Measurements from ENCODE around the gene FBXL16. TPM values are rescaled to one million over a fixed set of nuclear protein-coding genes. Genes with fewer than 3 reads are reported as not detected.

FBXL16 gene
- total RNA-seq, 1 experiment from 2014 or later = 1.1 TPM

DNA sequence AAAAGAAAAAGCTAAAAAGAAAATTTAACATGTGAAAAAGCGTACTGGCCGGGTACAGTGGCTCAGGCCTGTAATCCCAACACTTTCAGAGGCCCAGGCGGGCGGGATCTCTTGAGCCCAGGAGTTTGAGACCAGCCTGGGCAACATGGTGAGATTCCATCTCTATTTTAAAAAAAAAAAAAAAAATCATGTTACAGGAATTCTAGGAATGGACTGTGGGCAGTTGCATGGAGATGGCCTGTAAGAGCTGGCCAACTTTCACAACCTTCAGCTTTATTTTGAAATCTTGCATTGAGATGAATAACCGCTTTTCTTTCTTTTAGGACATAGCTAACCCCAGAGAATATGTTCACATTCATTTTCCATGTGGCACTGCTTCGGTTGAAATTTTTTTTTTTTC, 43.4 kb upstream of the FBXL16 start:
- no peaks in the 10 kb centered on the region for H3K9me3 ChIP-seq (ENCODE audit: low read depth, low read length, poor library complexity, severe bottlenecking)
- no TSS peak for BruUV-seq (replicated peaks)
- no peak overlapping the region for H3K27ac ChIP-seq (ENCODE audit: low read depth, low read length, poor library complexity, severe bottlenecking)
- DNase-seq (ENCODE audit: low spot score) = no peak
- no peaks in the 10 kb centered on the region for H3K27me3 ChIP-seq (replicated peaks; ENCODE audit: insufficient read depth, low read depth, low read length, poor library complexity)
- ChIA-PET CTCF (interaction anchor here (0.7 kb wide), 1 partner anchor 8 kb away, joined by 3 read pairs; the partner anchor contains the start of gene CIAO3), POLR2A (ENCODE audit: low non-redundant PET) (no interaction called here)
- TF ChIP-seq, protein P1, sequence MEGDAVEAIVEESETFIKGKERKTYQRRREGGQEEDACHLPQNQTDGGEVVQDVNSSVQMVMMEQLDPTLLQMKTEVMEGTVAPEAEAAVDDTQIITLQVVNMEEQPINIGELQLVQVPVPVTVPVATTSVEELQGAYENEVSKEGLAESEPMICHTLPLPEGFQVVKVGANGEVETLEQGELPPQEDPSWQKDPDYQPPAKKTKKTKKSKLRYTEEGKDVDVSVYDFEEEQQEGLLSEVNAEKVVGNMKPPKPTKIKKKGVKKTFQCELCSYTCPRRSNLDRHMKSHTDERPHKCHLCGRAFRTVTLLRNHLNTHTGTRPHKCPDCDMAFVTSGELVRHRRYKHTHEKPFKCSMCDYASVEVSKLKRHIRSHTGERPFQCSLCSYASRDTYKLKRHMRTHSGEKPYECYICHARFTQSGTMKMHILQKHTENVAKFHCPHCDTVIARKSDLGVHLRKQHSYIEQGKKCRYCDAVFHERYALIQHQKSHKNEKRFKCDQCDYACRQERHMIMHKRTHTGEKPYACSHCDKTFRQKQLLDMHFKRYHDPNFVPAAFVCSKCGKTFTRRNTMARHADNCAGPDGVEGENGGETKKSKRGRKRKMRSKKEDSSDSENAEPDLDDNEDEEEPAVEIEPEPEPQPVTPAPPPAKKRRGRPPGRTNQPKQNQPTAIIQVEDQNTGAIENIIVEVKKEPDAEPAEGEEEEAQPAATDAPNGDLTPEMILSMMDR (conservative IDR thresholded peaks at IDR 0.05; ENCODE audit: low read depth, low read length) = no peak
- TF ChIP-seq EZH2 (IDR thresholded peaks at IDR 0.05; ENCODE audit: borderline replicate concordance, low read depth, low read length, poor library complexity, severe bottlenecking) = no peak
- no peaks in the 10 kb centered on the region for H3K36me3 ChIP-seq (ENCODE audit: insufficient read depth, low read length, poor library complexity, severe bottlenecking)
- no peaks in the 10 kb centered on the region for H3K4me1 ChIP-seq (ENCODE audit: insufficient read depth, low read length, poor library complexity, severe bottlenecking)
- no peak overlapping the region for H3K4me3 ChIP-seq (ENCODE audit: low read depth, low read length, poor library complexity, severe bottlenecking)
- intact Hi-C loops (cut with micrococcal nuclease; ENCODE audit: unreplicated experiment) = no loop called here

DNA sequence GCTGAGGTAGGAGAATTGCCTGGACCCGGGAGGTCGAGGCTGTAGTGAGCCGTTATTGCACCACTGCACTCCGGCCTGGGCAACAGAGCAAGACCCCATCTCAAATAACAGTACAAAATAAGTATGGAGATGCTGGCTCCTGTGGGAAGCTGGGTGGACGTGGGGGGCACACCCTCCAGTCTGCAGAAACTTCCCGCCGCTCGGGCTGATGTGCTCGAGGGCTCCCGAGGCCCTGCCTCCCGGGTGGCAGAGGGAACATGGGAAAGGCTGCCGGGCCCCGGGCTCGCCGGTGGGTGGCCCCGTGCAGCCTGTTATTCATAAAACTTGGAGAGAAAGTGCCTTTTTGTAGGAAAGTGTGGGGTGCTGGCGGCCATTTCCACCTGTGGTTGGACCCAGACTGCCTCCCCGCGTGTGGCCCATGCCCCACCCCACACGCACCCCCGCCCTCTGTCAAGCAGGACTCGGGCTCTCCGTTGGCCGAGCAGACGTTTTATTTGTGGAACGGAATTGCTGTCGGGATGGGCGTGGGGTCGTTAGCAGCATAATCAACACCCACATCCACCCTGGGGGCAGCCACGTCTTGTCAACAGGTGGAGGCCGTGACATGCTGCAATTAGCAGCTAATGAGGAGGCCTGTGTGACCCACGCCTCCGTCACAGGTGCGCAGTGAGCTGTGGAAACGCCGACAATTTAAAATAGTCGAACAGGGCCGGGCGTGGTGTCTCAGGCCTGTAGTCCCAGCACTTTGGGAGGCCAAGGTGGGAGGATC, 42.6 kb upstream of the FBXL16 start:
- POLR2A ChIA-PET (ENCODE audit: low non-redundant PET) = no interaction called here
- BruUV-seq (replicated peaks) = no TSS peak
- TF ChIP-seq, protein P1 (conservative IDR thresholded peaks at IDR 0.05; ENCODE audit: low read depth, low read length) = no peak
- TF ChIP-seq EZH2 (IDR thresholded peaks at IDR 0.05; ENCODE audit: borderline replicate concordance, low read depth, low read length, poor library complexity, severe bottlenecking) = no peak
- DNase-seq (ENCODE audit: low spot score) = no peak
- Histone ChIP-seq H3K27me3 (replicated peaks; ENCODE audit: insufficient read depth, low read depth, low read length, poor library complexity) (no peaks in the 10 kb centered on the region), H3K4me1 (ENCODE audit: insufficient read depth, low read length, poor library complexity, severe bottlenecking) (no peaks in the 10 kb centered on the region), H3K36me3 (ENCODE audit: insufficient read depth, low read length, poor library complexity, severe bottlenecking) (no peaks in the 10 kb centered on the region), H3K9me3 (ENCODE audit: low read depth, low read length, poor library complexity, severe bottlenecking) (no peaks in the 10 kb centered on the region), H3K4me3 (ENCODE audit: low read depth, low read length, poor library complexity, severe bottlenecking) (no peak overlapping the region), H3K27ac (ENCODE audit: low read depth, low read length, poor library complexity, severe bottlenecking) (no peak overlapping the region)
- intact Hi-C loops (cut with micrococcal nuclease; ENCODE audit: unreplicated experiment) = no loop called here
- CTCF ChIA-PET = no interaction called here

DNA sequence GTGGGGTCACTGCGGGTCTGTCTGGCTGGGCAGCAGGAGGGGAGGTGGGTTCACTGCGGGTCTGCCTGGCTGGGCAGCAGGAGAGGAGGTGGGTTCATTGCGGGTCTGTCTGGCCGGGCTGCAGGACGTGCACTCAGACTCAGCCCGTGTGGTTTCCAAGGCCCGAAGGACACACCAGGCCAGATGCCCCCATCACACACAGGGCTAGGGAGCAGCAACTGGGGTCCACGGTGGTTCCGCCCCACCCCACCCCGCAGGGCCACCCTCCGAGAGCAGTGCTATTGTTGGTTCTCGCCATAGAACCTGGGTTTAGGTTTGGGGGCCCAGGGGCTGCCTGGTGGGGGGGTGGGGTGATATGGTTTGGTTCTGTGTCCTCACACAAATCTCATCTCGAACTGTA, 41.0 kb upstream of the FBXL16 start:
- no peak for TF ChIP-seq EZH2 (IDR thresholded peaks at IDR 0.05; ENCODE audit: borderline replicate concordance, low read depth, low read length, poor library complexity, severe bottlenecking)
- TF ChIP-seq, protein P1 (conservative IDR thresholded peaks at IDR 0.05; ENCODE audit: low read depth, low read length) = no peak
- BruUV-seq (replicated peaks) = no TSS peak
- ChIA-PET CTCF (no interaction called here), POLR2A (ENCODE audit: low non-redundant PET) (no interaction called here)
- H3K27ac ChIP-seq (ENCODE audit: low read depth, low read length, poor library complexity, severe bottlenecking) = no peak overlapping the region
- H3K27me3 ChIP-seq (replicated peaks; ENCODE audit: insufficient read depth, low read depth, low read length, poor library complexity) = no peaks in the 10 kb centered on the region
- H3K4me1 ChIP-seq (ENCODE audit: insufficient read depth, low read length, poor library complexity, severe bottlenecking) = no peaks in the 10 kb centered on the region
- DNase-seq (ENCODE audit: low spot score) = no peak
- intact Hi-C loops (cut with micrococcal nuclease; ENCODE audit: unreplicated experiment) = no loop called here
- no peak overlapping the region for H3K4me3 ChIP-seq (ENCODE audit: low read depth, low read length, poor library complexity, severe bottlenecking)
- H3K36me3 ChIP-seq (ENCODE audit: insufficient read depth, low read length, poor library complexity, severe bottlenecking) = no peaks in the 10 kb centered on the region
- H3K9me3 ChIP-seq (ENCODE audit: low read depth, low read length, poor library complexity, severe bottlenecking) = no peaks in the 10 kb centered on the region

All from A673 (cell line).